Iris pigment epithelial cell (primary cell): ENCODE measurements around the gene AANAT.
"Not testable (repeated sequence)": the region's sequence is repeated elsewhere in the genome, so short reads cannot be mapped to it uniquely, and the experiment has no call there.

Experiments
- DNase-seq: peaks from one replicate; pipeline ENCODE4 v3.0.0-alpha.2; 2011; ENCODE audit warnings: low read depth

AANAT gene

GRCh38 chr17:76506408-76507345, 39.3 kb downstream of the AANAT start:
- DNase-seq = peak; percentile 56

DNA sequence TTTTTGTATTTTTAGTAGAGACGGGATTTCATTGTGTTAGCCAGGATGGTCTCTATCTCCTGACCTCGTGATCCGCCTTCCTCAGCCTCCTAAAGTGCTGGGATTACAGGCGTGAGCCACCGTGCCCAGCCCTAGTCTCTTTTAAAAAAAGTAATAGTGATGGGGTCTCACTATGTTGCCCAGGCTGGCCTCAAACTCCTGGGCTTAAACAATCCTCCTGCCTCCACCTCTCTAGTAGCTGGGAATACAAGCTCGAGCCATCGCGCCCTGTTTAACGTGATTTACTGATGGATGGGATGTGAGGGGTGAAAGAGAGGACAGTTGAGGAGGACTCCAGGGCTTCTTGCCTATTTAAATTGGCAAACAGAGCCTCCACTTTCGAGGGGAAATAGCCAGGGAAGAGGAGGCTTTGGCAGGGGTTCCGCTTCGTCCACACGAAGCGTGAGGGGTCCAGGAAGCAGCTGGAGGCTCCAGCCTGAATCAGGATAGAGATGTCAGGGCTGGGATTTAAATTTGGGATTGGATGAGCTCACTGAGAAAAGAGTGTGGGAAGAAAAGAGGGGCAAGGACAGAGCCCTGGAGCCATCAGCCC, 41.2 kb downstream of the AANAT start:
- DNase-seq = not testable (repeated sequence)

GRCh38 chr17:76510831-76511244, 43.4 kb downstream of the AANAT start:
- DNase-seq = no peak

DNA sequence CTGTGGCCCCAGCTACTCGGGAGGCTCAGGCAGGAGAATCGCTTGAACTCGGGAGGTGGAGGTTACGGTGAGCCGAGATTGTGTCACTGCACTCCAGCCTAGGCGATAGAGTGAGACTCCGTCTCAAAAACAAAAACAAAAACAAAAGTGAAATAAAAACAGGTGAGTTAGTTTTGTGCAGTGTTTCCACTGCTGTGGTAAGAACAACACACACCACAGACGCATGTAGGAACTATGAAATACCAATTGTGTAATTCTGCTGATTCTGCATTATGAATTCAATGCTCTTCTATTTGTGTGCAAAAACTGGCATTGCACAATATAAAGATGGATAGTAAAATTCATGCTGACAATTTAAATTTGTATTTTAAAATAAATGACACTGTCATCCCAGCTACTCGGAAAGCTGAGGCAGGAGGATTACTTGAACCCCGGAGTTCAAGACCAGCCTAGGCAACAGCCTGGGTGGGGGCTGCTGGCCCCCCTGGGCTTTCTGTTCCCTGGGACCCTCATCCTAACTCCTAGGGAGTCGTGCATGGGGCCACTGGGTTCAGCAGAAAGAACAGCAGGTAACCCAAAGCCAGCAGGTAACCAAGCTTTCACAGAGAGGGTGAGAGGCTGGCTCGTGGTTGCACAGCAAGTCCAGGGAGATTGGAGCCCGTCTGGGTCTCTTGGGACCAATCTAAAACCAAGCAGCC, 44.4 kb downstream of the AANAT start:
- no peak for DNase-seq

DNA sequence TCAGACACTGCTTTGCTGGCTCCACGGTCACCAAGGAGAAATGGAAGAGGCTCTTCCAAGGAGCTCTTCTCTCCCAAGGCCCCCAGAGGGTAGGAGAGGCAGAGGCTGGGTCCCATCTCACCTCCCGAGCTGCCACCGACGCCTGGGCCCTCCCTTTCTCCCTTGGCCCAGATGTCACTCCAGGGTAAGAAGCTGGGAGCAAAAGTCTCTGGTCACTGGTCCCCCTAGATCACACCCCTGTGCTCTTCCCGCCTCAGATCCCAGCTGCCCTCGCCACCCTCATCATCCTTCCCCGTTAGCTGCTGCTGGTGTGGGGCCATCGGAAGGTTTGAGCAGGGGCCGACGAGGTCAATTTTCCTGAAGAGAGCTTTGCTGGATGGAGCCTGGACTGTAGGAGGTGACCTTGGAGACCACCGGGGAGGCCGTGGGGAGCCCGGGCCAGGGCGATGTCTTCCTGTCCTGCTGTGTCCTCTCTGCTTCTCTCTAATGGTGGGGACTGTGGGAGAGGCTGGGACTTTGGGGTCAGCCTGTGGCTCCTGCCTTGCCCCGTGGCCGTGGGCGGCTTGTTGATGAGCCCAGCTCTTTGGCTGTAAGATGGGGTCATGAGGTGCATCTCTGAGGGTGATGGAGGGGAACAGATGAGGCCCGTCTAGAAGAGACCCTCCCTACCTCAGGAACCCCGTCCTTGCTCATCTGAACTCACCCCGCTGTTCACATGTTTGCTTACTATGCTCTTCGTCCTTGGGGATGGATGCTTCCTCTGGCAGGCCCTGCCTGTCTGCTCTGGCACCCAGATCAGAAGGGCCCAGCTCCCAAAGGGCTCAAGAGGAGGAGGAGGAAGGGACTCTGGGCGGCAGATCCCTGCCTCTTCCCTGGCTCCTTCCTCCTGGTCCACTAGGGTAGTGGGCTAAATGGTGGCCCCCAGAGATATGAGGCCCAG, 45.2 kb downstream of the AANAT start:
- no peak for DNase-seq

DNA sequence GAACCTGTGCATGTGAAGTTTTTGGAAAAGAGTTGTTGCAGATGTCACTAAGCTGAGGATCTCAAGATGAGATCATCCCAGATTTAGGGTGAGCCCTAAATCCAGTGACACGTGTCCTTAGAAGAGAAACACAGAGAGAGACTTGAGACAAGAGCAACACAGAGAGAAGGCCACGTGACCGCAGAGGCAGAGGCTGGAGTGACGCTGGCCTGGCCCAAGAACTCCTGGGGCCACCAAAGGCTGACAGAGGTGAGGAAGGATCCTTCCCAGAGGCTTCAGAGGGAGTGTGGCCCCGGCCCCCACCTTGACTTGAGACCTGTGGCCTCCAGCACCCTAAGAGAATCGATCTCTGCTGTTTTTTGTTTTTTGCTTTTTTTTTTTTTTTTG, 45.9 kb downstream of the AANAT start:
- no peak for DNase-seq

DNA sequence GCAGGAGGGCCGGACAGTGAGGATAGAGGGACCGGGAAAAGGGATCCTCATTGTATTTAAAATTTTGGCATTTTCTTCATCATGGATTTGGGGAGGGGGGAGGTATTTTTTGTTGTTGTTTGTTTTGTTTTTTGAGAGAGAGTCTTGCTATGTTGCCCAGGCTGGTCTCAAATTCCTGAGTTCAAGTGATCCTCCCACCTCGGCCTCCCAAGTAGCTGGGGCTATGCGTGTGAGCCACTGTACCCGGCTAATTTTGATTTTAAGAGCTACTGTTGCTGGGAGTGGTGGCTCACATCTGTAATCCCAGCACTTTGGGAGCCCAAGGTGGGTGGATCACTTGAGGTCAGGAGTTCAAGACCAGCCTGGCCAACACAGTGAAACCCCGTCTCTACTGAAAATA, 47.0 kb downstream of the AANAT start:
- not testable (repeated sequence) for DNase-seq

DNA sequence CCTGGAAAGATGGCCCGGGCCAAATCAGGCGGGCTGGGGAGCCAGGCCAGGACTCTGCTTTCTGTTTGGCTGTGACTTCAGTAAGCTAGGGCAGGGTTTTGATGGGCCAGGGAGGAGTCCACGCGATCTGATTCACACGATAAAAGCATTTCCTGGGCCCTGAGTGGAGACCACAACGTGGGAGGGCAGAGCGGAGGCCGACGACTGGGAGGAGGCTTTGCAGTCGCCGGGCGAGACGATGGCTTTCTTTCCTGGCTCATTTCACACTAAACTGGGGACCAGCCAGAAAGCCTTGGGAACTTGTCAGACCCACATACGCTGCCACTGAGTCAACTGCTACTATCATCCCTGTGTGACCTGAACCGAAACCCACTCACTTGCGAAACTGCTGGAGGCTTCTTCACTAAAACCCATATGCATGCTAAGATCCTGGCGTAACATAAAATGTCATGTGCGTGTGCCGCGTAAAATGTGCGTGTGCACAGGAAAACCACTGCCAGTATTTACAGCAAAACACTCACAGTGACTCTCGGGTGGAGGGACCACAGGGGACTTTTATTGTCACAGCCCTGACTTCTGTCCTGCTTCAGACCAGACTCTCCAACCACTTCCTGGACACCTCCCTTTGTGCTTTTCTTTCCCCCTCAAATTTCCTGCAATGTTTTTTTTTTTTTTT, 48.0 kb downstream of the AANAT start:
- DNase-seq = peak; percentile 91

DNA sequence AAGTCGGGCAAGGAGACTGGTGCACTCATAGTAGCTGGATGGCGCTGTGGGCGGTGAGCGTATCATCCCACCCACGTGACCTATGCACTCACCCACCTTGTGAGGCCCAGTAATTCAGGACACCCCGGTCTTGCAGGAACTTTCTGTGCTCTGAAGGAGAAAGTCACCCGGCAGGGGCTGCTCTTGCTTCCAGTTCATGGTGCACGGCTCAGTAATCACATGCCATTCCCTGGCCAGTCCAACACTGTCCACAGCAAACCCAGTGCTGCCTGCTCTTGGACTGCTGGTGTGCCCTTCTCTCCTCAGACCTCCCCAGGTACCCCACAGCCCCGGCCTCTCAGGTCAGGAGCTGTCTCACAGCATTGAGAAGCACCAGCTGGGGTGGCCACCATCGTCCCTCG, 50.2 kb downstream of the AANAT start:
- DNase-seq = no peak

DNA sequence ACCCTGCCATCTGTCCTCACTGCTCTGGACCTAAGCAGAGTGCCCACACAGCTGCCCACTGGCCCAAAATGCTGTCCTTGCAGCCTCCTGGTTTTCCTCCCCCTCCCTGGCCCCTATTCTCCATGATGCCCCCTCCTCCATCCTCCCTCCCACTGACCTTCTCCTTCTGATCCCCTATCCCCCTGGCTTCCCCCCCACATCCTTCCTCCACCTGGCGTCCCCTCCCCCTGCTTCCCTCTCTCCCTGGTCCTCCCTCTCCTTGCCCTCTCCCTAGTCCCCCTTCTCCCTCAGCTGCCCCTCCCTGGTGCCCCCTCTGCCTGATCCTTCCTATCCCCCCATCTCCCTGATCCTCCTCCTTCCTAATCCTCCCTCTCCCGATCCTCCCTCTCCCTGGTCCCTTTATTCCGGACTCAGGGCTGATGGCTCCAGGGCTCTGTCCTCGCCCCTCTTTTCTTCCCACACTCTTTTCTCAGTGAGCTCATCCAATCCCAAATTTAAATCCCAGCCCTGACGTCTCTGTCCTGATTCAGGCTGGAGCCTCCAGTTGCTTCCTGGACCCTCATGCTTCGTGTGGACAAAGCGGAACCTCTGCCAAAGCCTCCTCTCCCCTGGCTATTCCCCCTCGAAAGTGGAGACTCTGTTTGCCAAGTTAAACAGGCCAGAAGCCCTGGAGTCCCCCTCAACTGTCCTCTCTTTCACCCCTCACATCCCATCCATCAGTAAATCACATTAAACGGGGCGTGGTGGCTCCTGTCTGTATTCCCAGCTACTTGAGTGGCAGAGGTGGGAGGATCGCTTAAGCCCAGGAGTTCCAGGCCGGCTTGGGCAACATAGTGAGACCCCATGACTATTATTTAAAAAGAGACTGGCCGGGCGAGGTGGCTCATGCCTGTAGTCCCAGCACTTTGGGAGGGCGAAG, 51.9 kb downstream of the AANAT start:
- no peak for DNase-seq
